H1 (cell line): ENCODE measurements around the gene PHF1. TPM values are rescaled to one million over a fixed set of nuclear protein-coding genes. Genes with fewer than 3 reads are reported as not detected.

Experiments used
- CTCF ChIA-PET: fragments of 300-600 bp; sonication (Branson Sonifier 250); formaldehyde crosslinking; loops from one replicate; lab custom pipeline; 2021; ENCODE audit not compliant: partially characterized antibody; lab: Charles Lee
- POLR2A ChIA-PET: fragments of 300-600 bp; sonication (Branson Sonifier 250); formaldehyde crosslinking; loops from one replicate; lab custom pipeline; 2021; ENCODE audit warnings: inconsistent platforms; ENCODE audit not compliant: partially characterized antibody; lab: Charles Lee
- DNase-seq, 2 experiments: peaks; one replicate each; pipeline versions ENCODE4 v3.0.0 to v3.0.0-alpha.2; 2010 to 2022; ENCODE audit warnings: low spot score in 2 of 2, low read depth in 1 of 2, mixed read lengths in 1 of 2
- FAIRE-seq: peaks from 2 replicates; lab custom pipeline; 2011; peaks lifted over from hg19 to GRCh38; lab: Jason Lieb, UNC
- H2AFZ ChIP-seq: 2 replicates; pipeline ENCODE4 v1.8.1; 2012; ENCODE audit warnings: low read length, inconsistent platforms
- H2AK5ac ChIP-seq: 2 replicates; pipeline ENCODE4 v1.6.1; 2013; ENCODE audit warnings: low read depth, low read length
- H2BK120ac ChIP-seq: replicated peaks from 2 replicates; pipeline ENCODE3; 2013; ENCODE audit warnings: low read depth, low read length, inconsistent platforms
- H2BK12ac ChIP-seq: 2 replicates; pipeline ENCODE4 v1.6.1; 2013; ENCODE audit warnings: low read depth, low read length
- H2BK15ac ChIP-seq: 2 replicates; pipeline ENCODE4 v1.6.1; 2013; ENCODE audit warnings: low read length
- H2BK20ac ChIP-seq: 2 replicates; pipeline ENCODE4 v1.6.1; 2013; ENCODE audit warnings: low read length
- H2BK5ac ChIP-seq: 2 replicates; pipeline ENCODE4 v1.6.1; 2013; ENCODE audit warnings: low read depth, low read length
- H3K14ac ChIP-seq: 2 replicates; pipeline ENCODE4 v1.6.1; 2013; ENCODE audit warnings: inconsistent platforms; ENCODE audit not compliant: insufficient read length
- H3K18ac ChIP-seq: 2 replicates; pipeline ENCODE4 v1.6.1; 2013; ENCODE audit warnings: low read length; ENCODE audit errors: extremely low read depth
- H3K23ac ChIP-seq: 2 replicates; pipeline ENCODE4 v1.6.1; 2013; ENCODE audit warnings: inconsistent platforms; ENCODE audit not compliant: insufficient read length
- H3K23me2 ChIP-seq: 2 replicates; pipeline ENCODE4 v1.6.1; 2013; ENCODE audit warnings: low read depth, low read length
- H3K27ac ChIP-seq: 2 replicates; pipeline ENCODE4 v1.6.1; 2011; ENCODE audit warnings: low read depth, low read length, inconsistent platforms
- H3K27me3 ChIP-seq, 4 experiments: replicated peaks in 1 of 4; 1 replicate in 1 of 4; 2 replicates in 3 of 4; pipeline versions ENCODE4 v1.6.1 to v1.8.1; 2011 to 2013; ENCODE audit warnings: low read length in 3 of 4, mild to moderate bottlenecking in 3 of 4, inconsistent platforms in 2 of 4, mixed read lengths in 2 of 4, moderate library complexity in 1 of 4; ENCODE audit not compliant: control insufficient read depth in 3 of 4, insufficient read depth in 3 of 4; ENCODE audit errors: extremely low read depth in 1 of 4
- H3K36me3 ChIP-seq, 4 experiments: 2 replicates each; pipeline versions ENCODE4 v1.6.1 to v1.8.1; 2011 to 2013; ENCODE audit warnings: mild to moderate bottlenecking in 4 of 4, low read length in 3 of 4, moderate library complexity in 2 of 4, control low read depth in 1 of 4, inconsistent platforms in 1 of 4; ENCODE audit not compliant: insufficient read depth in 4 of 4, control insufficient read depth in 2 of 4
- H3K4ac ChIP-seq: replicated peaks from 2 replicates; pipeline ENCODE3; 2013; ENCODE audit warnings: low read length, low read depth, mixed read lengths, inconsistent platforms; ENCODE audit not compliant: insufficient read length
- H3K4me1 ChIP-seq, 4 experiments: replicated peaks in 1 of 4; 1 replicate in 1 of 4; 2 replicates in 3 of 4; pipeline versions ENCODE4 v1.6.1 to v1.8.1; 2011 to 2013; ENCODE audit warnings: low read length in 3 of 4, inconsistent platforms in 2 of 4, mixed read lengths in 1 of 4; ENCODE audit not compliant: insufficient read depth in 4 of 4, control insufficient read depth in 3 of 4
- H3K4me2 ChIP-seq, 2 experiments: 2 replicates each; pipeline versions ENCODE4 v1.6.1 to v1.8.1; 2011 to 2013; ENCODE audit warnings: low read depth in 2 of 2, low read length in 2 of 2, control low read depth in 1 of 2, inconsistent platforms in 1 of 2, mild to moderate bottlenecking in 1 of 2; ENCODE audit not compliant: insufficient read depth in 1 of 2
- H3K4me3 ChIP-seq, 4 experiments: fragments of 200-600, 300-600 bp in 1 of 4; sonication (generic), shearing (Covaris generic), sonication (Bioruptor Twin) in 1 of 4; 2 replicates each; pipeline versions ENCODE4 v1.5.1 to v1.8.1; 2011 to 2016; ENCODE audit warnings: low read length in 4 of 4, low read depth in 3 of 4, control low read depth in 2 of 4, inconsistent platforms in 2 of 4, mild to moderate bottlenecking in 2 of 4, mixed read lengths in 1 of 4, moderate library complexity in 1 of 4; ENCODE audit not compliant: insufficient read depth in 2 of 4; ENCODE audit errors: extremely low read depth in 1 of 4
- H3K56ac ChIP-seq: replicated peaks from 2 replicates; pipeline ENCODE3; 2013; ENCODE audit warnings: low read depth, mild to moderate bottlenecking, mixed read lengths, low read length, inconsistent platforms; ENCODE audit not compliant: insufficient read length
- H3K79me1 ChIP-seq: 2 replicates; pipeline ENCODE4 v1.6.1; 2013; ENCODE audit warnings: low read depth, low read length, control low read depth
- H3K79me2 ChIP-seq, 2 experiments: 2 replicates each; pipeline versions ENCODE4 v1.6.1 to v1.8.1; 2012 to 2013; ENCODE audit warnings: low read length in 2 of 2, mild to moderate bottlenecking in 2 of 2, inconsistent platforms in 1 of 2; ENCODE audit not compliant: insufficient read depth in 2 of 2, control insufficient read depth in 1 of 2
- H3K9ac ChIP-seq, 4 experiments: replicated peaks in 1 of 4; 1 replicate in 1 of 4; 2 replicates in 3 of 4; pipeline versions ENCODE4 v1.6.1 to v1.8.1; 2011 to 2013; ENCODE audit warnings: low read depth in 3 of 4, low read length in 3 of 4, control low read depth in 2 of 4, mild to moderate bottlenecking in 2 of 4, moderate library complexity in 2 of 4, inconsistent platforms in 1 of 4; ENCODE audit errors: extremely low read depth in 1 of 4
- H3K9me3 ChIP-seq, 2 experiments: 2 replicates each; pipeline versions ENCODE4 v1.6.1 to v1.8.1; 2012 to 2013; ENCODE audit warnings: mild to moderate bottlenecking in 2 of 2, moderate library complexity in 2 of 2, control low read depth in 1 of 2, inconsistent platforms in 1 of 2, low read depth in 1 of 2, low read length in 1 of 2, mixed read lengths in 1 of 2; ENCODE audit not compliant: insufficient read depth in 2 of 2
- H4K20me1 ChIP-seq, 2 experiments: replicated peaks in 1 of 2; 2 replicates each; pipeline versions ENCODE3 to v1.8.1; 2011 to 2013; ENCODE audit warnings: inconsistent platforms in 2 of 2, low read length in 2 of 2, mild to moderate bottlenecking in 1 of 2; ENCODE audit not compliant: insufficient read depth in 2 of 2, control insufficient read depth in 1 of 2
- H4K5ac ChIP-seq: 2 replicates; pipeline ENCODE4 v1.6.1; 2013; ENCODE audit warnings: low read length, low read depth, mixed read lengths, inconsistent platforms; ENCODE audit not compliant: insufficient read length
- H4K8ac ChIP-seq: 2 replicates; pipeline ENCODE4 v1.8.0; 2013; ENCODE audit warnings: mild to moderate bottlenecking, moderate library complexity, low read length, inconsistent platforms; ENCODE audit not compliant: insufficient read depth; ENCODE audit errors: extremely low read depth
- H4K91ac ChIP-seq: replicated peaks from 2 replicates; pipeline ENCODE3; 2013; ENCODE audit warnings: low read length, mixed read lengths, inconsistent platforms; ENCODE audit not compliant: insufficient read length
- BCL11A ChIP-seq, 2 experiments: IDR thresholded peaks; one replicate each; pipeline ENCODE4 v1.6.1; 2011; ENCODE audit warnings: low read depth in 2 of 2, low read length in 2 of 2, mild to moderate bottlenecking in 2 of 2
- EGR1 ChIP-seq: IDR thresholded peaks from 2 replicates; pipeline ENCODE4 v1.6.1; 2011; ENCODE audit warnings: low read depth, low read length, borderline replicate concordance
- HDAC6 ChIP-seq: IDR thresholded peaks from one replicate; pipeline ENCODE4 v1.7.1; 2012; ENCODE audit warnings: low read depth, mild to moderate bottlenecking, inconsistent platforms, low read length, moderate library complexity
- KDM1A ChIP-seq: fragments of 200-600, 300-600 bp; sonication (generic); IDR thresholded peaks from 2 replicates; pipeline ENCODE4 v1.7.1; 2016; ENCODE audit warnings: mild to moderate bottlenecking, low read length, borderline replicate concordance
- MAFK ChIP-seq: IDR thresholded peaks from 2 replicates; pipeline ENCODE4 v1.6.1; 2012; ENCODE audit warnings: low read depth, mild to moderate bottlenecking, improper control_type of control experiment, low read length
- MAX ChIP-seq: IDR thresholded peaks from 2 replicates; pipeline ENCODE4 v1.6.1; 2012; ENCODE audit warnings: inconsistent platforms
- POLR2A ChIP-seq, 2 experiments: IDR thresholded peaks; 1 replicate in 1 of 2; 2 replicates in 1 of 2; pipeline ENCODE4 v1.6.1; 2011; ENCODE audit warnings: low read depth in 2 of 2, low read length in 2 of 2, mild to moderate bottlenecking in 2 of 2; ENCODE audit errors: control extremely low read depth in 1 of 2
- TCF12 ChIP-seq: IDR thresholded peaks from 2 replicates; pipeline ENCODE4 v1.6.1; 2011; ENCODE audit warnings: low read depth, mild to moderate bottlenecking, low read length
- WGBS, 2 experiments: shearing (Covaris generic) in 1 of 2; methylation state at CpG; one replicate each; pipeline versions ENCODE4 v1.1.6 to v1.1.7; 2013 to 2015; ENCODE audit warnings: low lambda C conversion rate in 2 of 2, mixed read lengths in 2 of 2, inconsistent platforms in 1 of 2, low coverage in 1 of 2, missing lambda C conversion rate in 1 of 2; ENCODE audit not compliant: insufficient replicate concordance in 2 of 2, insufficient coverage in 1 of 2, insufficient read length in 1 of 2; ENCODE audit errors: extremely low coverage in 1 of 2, missing lambda C conversion rate in 1 of 2; 5-methylcytosine and 5-hydroxymethylcytosine counted together
- polyA plus RNA-seq, 7 experiments: library from polyadenylated mRNA; depleted of rRNA in 3 of 7; stranded (reverse) in 5 of 7; unstranded in 2 of 7; fragments of >200 nt in 5 of 7; fragments of 200-250 nt in 2 of 7; gene quantifications; 1 replicate in 5 of 7; 2 replicates in 1 of 7; 4 replicates in 1 of 7; pipeline versions ENCODE4 v1.2.1 to v1.2.3, GENCODE V29; 2011 to 2013; ENCODE audit warnings: missing spikeins in 2 of 7, mixed read lengths in 2 of 7
- total RNA-seq: library from RNA; stranded (reverse); fragmentation: NEBNext Ultra II Directional; extraction: Animal tissue kit (Norgen Biotek cat#: 25700); gene quantifications from 2 replicates; pipeline ENCODE4 v1.2.1, GENCODE V29; 2021

The PHF1 gene
- total and polyA plus RNA-seq, 2 of the 8 experiments (the other 6 are each of a cell fraction or from before 2014, with no cell fraction given): 47.3 to 78.6 TPM

GRCh38 chr6:33445119-33445603 is 34.3 kb downstream of the PHF1 start:
- H3K23ac ChIP-seq: no peak overlapping the region
- no peak overlapping the region for H4K5ac ChIP-seq
- H3K14ac ChIP-seq: no peak overlapping the region
- no peak overlapping the region for H2BK12ac ChIP-seq
- no peak overlapping the region for H2BK20ac ChIP-seq
- no peak overlapping the region for H3K4me3 ChIP-seq
- POLR2A ChIA-PET: interaction anchor here (1.0 to 17.2 kb wide), 5 partner anchors 9 to 226 kb away, joined by 3 to 381 read pairs (median 9); partner anchors contain the start of gene ZBTB9
- H2BK5ac ChIP-seq: no peak overlapping the region
- H2AK5ac ChIP-seq: no peak overlapping the region
- H3K27me3 ChIP-seq: no peaks in the 10 kb centered on the region
- H2BK15ac ChIP-seq: no peak overlapping the region
- H2AFZ ChIP-seq: no peak overlapping the region
- H3K4me2 ChIP-seq: no peak overlapping the region
- peaks cover 57 to 95% (median 90%) of the 10 kb centered on the region in 4 experiments for H3K36me3 ChIP-seq
- no peak overlapping the region for H3K27ac ChIP-seq
- 98% methylated on average over 3 of the region's 3 CpGs; no CpG with 5 or more reads in 1 of the 2 experiments for WGBS, 2 experiments
- H3K23me2 ChIP-seq: no peaks in the 10 kb centered on the region; the same call in 1 of the 2 replicates
- no peak overlapping the region for H3K9ac ChIP-seq
- peaks cover 2% of the 10 kb centered on the region for H3K79me1 ChIP-seq
- CTCF ChIA-PET: interaction anchor here (1.2 to 2.0 kb wide), 5 partner anchors 8 to 20 kb away, joined by 3 to 7 read pairs (median 6); no protein-coding TSS in a partner anchor
- H3K79me2 ChIP-seq: no peaks in the 10 kb centered on the region
- H4K8ac ChIP-seq: no peak overlapping the region
- no peak overlapping the region for H3K18ac ChIP-seq
- no peak overlapping the region for H4K91ac ChIP-seq
- H2BK120ac ChIP-seq: no peak overlapping the region
- no peak overlapping the region for H3K56ac ChIP-seq
- no peaks in the 10 kb centered on the region for H3K4me1 ChIP-seq
- H3K4ac ChIP-seq: no peak overlapping the region
- no peak for DNase-seq
- peaks cover 12 to 32% of the 10 kb centered on the region in 2 experiments for H4K20me1 ChIP-seq
- H3K9me3 ChIP-seq: no peaks in the 10 kb centered on the region
- no peak for TF ChIP-seq KDM1A
- no peak for TF ChIP-seq EGR1
- no peak for TF ChIP-seq BCL11A (IDR thresholded peaks at IDR 0.05; ENCODE audit: low read depth in 2 of 2, low read length in 2 of 2)
- no peak for TF ChIP-seq TCF12
- TF ChIP-seq MAX: no peak
- no peak for TF ChIP-seq MAFK
- TF ChIP-seq HDAC6: no peak
- no peak for TF ChIP-seq POLR2A (IDR thresholded peaks at IDR 0.05; ENCODE audit: control extremely low read depth in 1 of 2, low read depth in 2 of 2, low read length in 2 of 2)
- TF ChIP-seq, all 59 proteins: peak for 0
- FAIRE-seq: no peak
